Measurements from ENCODE around the gene CACNB4. TPM values are rescaled to one million over a fixed set of nuclear protein-coding genes. Genes with fewer than 3 reads are reported as not detected.
"Not testable (repeated sequence)": the region's sequence is repeated elsewhere in the genome, so short reads cannot be mapped to it uniquely, and the experiment has no call there.

The CACNB4 gene
- total RNA-seq, 2 experiments from 2014 or later, result 0.14 to 0.20 TPM

DNA sequence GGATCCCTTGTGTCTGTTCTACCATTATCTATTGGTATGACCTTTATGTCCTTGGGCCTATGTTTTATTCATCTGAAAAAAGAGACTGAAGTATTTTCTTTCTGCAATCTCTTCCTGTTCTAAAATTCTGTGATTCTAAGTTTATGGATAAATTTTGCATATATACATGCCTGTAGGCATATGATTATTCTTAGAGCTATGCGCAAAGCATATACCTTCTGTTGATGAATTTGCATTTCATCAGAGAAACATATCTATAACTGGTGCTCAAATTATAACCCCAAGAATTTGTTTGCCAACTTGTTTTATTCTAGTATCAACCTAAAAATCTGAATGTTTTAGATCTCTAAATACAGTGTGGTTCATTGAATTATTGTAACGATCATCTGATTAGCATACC, 6.7 kb downstream of the CACNB4 start:
- Histone ChIP-seq H3K27me3 (ENCODE audit: control insufficient read depth in 1 of 2, insufficient read depth in 2 of 2, low read length in 2 of 2) (peaks cover 6 to 12% of the 10 kb centered on the region in 2 experiments), H3K9me3 (ENCODE audit: control insufficient read depth in 1 of 2, insufficient read depth in 1 of 2, low read length in 2 of 2) (no peaks in the 10 kb centered on the region), H3K4me1 (ENCODE audit: insufficient read depth, low read length) (no peaks in the 10 kb centered on the region), H3K36me3 (ENCODE audit: insufficient read depth, low read length) (no peaks in the 10 kb centered on the region), H3K4me3 (ENCODE audit: low read length) (no peak overlapping the region), H3K27ac (ENCODE audit: low read depth in 1 of 2, low read length in 2 of 2) (no peak overlapping the region)
- intact Hi-C loops (cut with DNase I, micrococcal nuclease), result no loop called here
- TF ChIP-seq, protein P1, sequence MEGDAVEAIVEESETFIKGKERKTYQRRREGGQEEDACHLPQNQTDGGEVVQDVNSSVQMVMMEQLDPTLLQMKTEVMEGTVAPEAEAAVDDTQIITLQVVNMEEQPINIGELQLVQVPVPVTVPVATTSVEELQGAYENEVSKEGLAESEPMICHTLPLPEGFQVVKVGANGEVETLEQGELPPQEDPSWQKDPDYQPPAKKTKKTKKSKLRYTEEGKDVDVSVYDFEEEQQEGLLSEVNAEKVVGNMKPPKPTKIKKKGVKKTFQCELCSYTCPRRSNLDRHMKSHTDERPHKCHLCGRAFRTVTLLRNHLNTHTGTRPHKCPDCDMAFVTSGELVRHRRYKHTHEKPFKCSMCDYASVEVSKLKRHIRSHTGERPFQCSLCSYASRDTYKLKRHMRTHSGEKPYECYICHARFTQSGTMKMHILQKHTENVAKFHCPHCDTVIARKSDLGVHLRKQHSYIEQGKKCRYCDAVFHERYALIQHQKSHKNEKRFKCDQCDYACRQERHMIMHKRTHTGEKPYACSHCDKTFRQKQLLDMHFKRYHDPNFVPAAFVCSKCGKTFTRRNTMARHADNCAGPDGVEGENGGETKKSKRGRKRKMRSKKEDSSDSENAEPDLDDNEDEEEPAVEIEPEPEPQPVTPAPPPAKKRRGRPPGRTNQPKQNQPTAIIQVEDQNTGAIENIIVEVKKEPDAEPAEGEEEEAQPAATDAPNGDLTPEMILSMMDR (IDR thresholded peaks at IDR 0.05), result no peak
- Mint-ChIP-seq H3K4me3 (no peak overlapping the region), H3K36me3 (ENCODE audit: low read depth) (no peaks in the 10 kb centered on the region), H3K27ac (no peak overlapping the region), H3K27me3 (peaks cover 36% of the 10 kb centered on the region), H3K4me1 (ENCODE audit: low read depth) (peaks cover under 1% of the 10 kb centered on the region), H3K9me3 (no peaks in the 10 kb centered on the region)
- POLR2A ChIA-PET, result no interaction called here
- no peak for ATAC-seq (ENCODE audit: poor library complexity)
- CTCF ChIA-PET, result no interaction called here
- no peak for DNase-seq

DNA sequence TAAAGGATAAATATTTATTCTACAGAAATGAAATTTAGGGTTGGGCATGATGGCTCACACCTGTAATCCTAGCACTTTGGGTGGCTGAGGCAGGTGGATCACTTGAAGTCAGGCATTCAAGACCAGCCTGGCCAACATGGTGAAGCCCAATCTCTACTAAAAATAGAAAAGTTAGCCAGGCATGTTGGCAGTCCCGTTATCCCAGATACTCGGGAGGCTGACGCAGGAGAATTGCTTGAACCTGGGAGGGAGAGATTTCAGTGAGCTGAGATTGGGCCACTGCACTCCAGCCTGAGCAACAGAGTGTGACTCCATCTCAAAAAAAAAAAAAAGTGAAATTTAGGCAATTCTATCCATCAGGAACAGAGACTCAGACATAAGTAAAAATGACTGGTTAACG, 8.1 kb downstream of the CACNB4 start:
- H3K27me3 Mint-ChIP-seq, result peaks cover 30% of the 10 kb centered on the region
- POLR2A ChIA-PET; H3K4me1 ChIP-seq (ENCODE audit: insufficient read depth, low read length); H3K9me3 Mint-ChIP-seq; H3K27ac Mint-ChIP-seq; ATAC-seq (ENCODE audit: poor library complexity); H3K9me3 ChIP-seq (ENCODE audit: control insufficient read depth in 1 of 2, insufficient read depth in 1 of 2, low read length in 2 of 2); H3K4me3 Mint-ChIP-seq; DNase-seq; H3K36me3 Mint-ChIP-seq (ENCODE audit: low read depth); intact Hi-C loops (cut with DNase I, micrococcal nuclease); H3K36me3 ChIP-seq (ENCODE audit: insufficient read depth, low read length); CTCF ChIA-PET; H3K27ac ChIP-seq (ENCODE audit: low read depth in 1 of 2, low read length in 2 of 2); H3K4me3 ChIP-seq (ENCODE audit: low read length); H3K4me1 Mint-ChIP-seq (ENCODE audit: low read depth): not testable (repeated sequence)
- peaks cover 0 to 12% of the 10 kb centered on the region in 2 experiments for H3K27me3 ChIP-seq (ENCODE audit: control insufficient read depth in 1 of 2, insufficient read depth in 2 of 2, low read length in 2 of 2)

DNA sequence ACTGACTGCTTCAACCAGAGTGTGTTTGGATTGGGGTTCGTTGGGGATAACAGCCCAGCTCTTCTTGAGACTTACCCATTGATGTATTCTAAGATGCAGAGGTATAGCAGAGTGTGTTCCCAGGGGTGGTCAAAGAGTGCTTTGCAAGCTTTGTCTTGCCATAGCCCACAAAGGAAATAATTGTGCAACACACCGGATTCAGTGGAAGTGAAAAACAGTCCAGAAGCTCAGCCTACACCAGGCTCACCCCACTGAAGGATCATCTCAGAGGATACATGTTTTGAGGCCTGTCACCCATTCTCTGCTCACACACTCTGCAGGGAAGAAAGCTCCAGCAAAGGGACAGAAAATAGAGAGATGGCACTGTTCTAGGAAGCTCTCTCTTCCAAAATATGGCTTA, 9.6 kb downstream of the CACNB4 start:
- no peak overlapping the region for H3K4me3 Mint-ChIP-seq
- H3K27ac ChIP-seq (ENCODE audit: low read depth in 1 of 2, low read length in 2 of 2), result no peak overlapping the region
- ChIA-PET POLR2A (no interaction called here), CTCF (no interaction called here)
- ATAC-seq (ENCODE audit: poor library complexity) (no peak), DNase-seq (no peak)
- no peak overlapping the region for H3K4me3 ChIP-seq (ENCODE audit: low read length)
- TF ChIP-seq, protein P1 (IDR thresholded peaks at IDR 0.05), result no peak
- H3K9me3 Mint-ChIP-seq, result no peaks in the 10 kb centered on the region
- H3K27ac Mint-ChIP-seq, result no peak overlapping the region
- H3K4me1 ChIP-seq (ENCODE audit: insufficient read depth, low read length), result no peaks in the 10 kb centered on the region
- H3K27me3 Mint-ChIP-seq, result peaks cover 21% of the 10 kb centered on the region
- peaks cover 0 to 10% of the 10 kb centered on the region in 2 experiments for H3K27me3 ChIP-seq (ENCODE audit: control insufficient read depth in 1 of 2, insufficient read depth in 2 of 2, low read length in 2 of 2)
- H3K9me3 ChIP-seq (ENCODE audit: control insufficient read depth in 1 of 2, insufficient read depth in 1 of 2, low read length in 2 of 2), result no peaks in the 10 kb centered on the region
- H3K36me3 Mint-ChIP-seq (ENCODE audit: low read depth), result no peaks in the 10 kb centered on the region
- intact Hi-C loops (cut with DNase I, micrococcal nuclease), result no loop called here
- H3K36me3 ChIP-seq (ENCODE audit: insufficient read depth, low read length), result no peaks in the 10 kb centered on the region
- no peaks in the 10 kb centered on the region for H3K4me1 Mint-ChIP-seq (ENCODE audit: low read depth)

DNA sequence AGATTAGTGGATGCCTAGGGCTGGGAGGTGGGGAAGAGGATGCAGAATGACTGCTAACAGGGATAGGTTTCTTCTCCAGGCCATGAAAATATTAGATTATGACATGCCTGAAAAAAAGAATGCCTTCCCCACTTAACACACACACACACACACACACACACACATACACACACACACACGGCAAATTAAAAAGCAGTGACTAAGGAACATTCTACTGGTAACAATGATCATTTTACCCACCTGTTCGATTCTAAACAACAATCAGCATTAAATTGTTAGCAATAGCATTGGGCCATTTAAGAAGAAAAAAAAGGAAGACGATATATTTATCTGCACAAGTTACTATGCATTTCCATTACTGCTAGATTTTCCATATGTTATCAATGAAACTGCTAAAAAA, 10.8 kb downstream of the CACNB4 start:
- peaks cover 12% of the 10 kb centered on the region for H3K27me3 Mint-ChIP-seq
- ATAC-seq (ENCODE audit: poor library complexity) (no peak), DNase-seq (no peak)
- intact Hi-C loops (cut with DNase I, micrococcal nuclease), result no loop called here
- Histone ChIP-seq H3K4me1 (ENCODE audit: insufficient read depth, low read length) (no peaks in the 10 kb centered on the region), H3K9me3 (ENCODE audit: control insufficient read depth in 1 of 2, insufficient read depth in 1 of 2, low read length in 2 of 2) (no peaks in the 10 kb centered on the region), H3K36me3 (ENCODE audit: insufficient read depth, low read length) (no peaks in the 10 kb centered on the region), H3K27ac (ENCODE audit: low read depth in 1 of 2, low read length in 2 of 2) (no peak overlapping the region), H3K4me3 (ENCODE audit: low read length) (no peak overlapping the region), H3K27me3 (ENCODE audit: control insufficient read depth in 1 of 2, insufficient read depth in 2 of 2, low read length in 2 of 2) (peaks cover 0 to 3% of the 10 kb centered on the region in 2 experiments)
- ChIA-PET CTCF (no interaction called here), POLR2A (no interaction called here)
- H3K9me3 Mint-ChIP-seq, result no peaks in the 10 kb centered on the region
- H3K36me3 Mint-ChIP-seq (ENCODE audit: low read depth), result no peaks in the 10 kb centered on the region
- TF ChIP-seq, protein P1 (IDR thresholded peaks at IDR 0.05), result no peak
- no peaks in the 10 kb centered on the region for H3K4me1 Mint-ChIP-seq (ENCODE audit: low read depth)
- H3K4me3 Mint-ChIP-seq, result no peak overlapping the region
- no peak overlapping the region for H3K27ac Mint-ChIP-seq

Data from CD4-positive, alpha-beta T cell (primary cell).